SU-DHL-6 (cell line): ENCODE data around the gene LDB2.

Experiments used
- H2AFZ ChIP-seq: fragments of 200-600 bp; sonication (generic); 2 replicates; pipeline ENCODE4 v1.6.1; 2014; ENCODE audit warnings: low read depth, mild to moderate bottlenecking, moderate library complexity, mixed read lengths, antibody characterized with exemption, low read length; ENCODE audit not compliant: severe bottlenecking
- H3F3A ChIP-seq: fragments of 200-600 bp; shearing (Covaris generic); 2 replicates; pipeline ENCODE4 v1.6.0; 2016; ENCODE audit warnings: antibody characterized with exemption, mild to moderate bottlenecking; ENCODE audit not compliant: insufficient read depth
- H3K27ac ChIP-seq: fragments of 200-600 bp; sonication (generic); 2 replicates; pipeline ENCODE4 v1.5.1; 2016; ENCODE audit warnings: low read depth, mild to moderate bottlenecking, low read length, moderate library complexity, mixed read lengths
- H3K27me3 ChIP-seq: fragments of 200-600 bp; sonication (generic), shearing (Covaris generic); 2 replicates; pipeline ENCODE4 v1.6.0; 2014; ENCODE audit warnings: mild to moderate bottlenecking, low read length
- H3K36me3 ChIP-seq: fragments of 200-600 bp; sonication (generic); 2 replicates; pipeline ENCODE4 v1.6.1; 2014; ENCODE audit warnings: mild to moderate bottlenecking, low read length, mixed read lengths
- H3K4me2 ChIP-seq: fragments of 300-600, 200-600 bp; shearing (Covaris generic), sonication (generic); 2 replicates; pipeline ENCODE4 v1.6.0; 2014; ENCODE audit warnings: low read length, low read depth, mild to moderate bottlenecking; ENCODE audit not compliant: poor library complexity, severe bottlenecking
- H3K4me3 ChIP-seq: fragments of 200-600 bp; sonication (generic); 2 replicates; pipeline ENCODE4 v1.5.1; 2014; ENCODE audit warnings: antibody characterized with exemption, low read length, mild to moderate bottlenecking, mixed read lengths; ENCODE audit not compliant: insufficient read depth, poor library complexity, severe bottlenecking
- H3K79me2 ChIP-seq: fragments of 200-600 bp; sonication (generic); 2 replicates; pipeline ENCODE4 v1.6.1; 2014; ENCODE audit warnings: mild to moderate bottlenecking, low read length, moderate library complexity; ENCODE audit not compliant: insufficient read depth
- H3K9ac ChIP-seq: fragments of 200-600 bp; sonication (generic); 2 replicates; pipeline ENCODE4 v1.7.0; 2014; ENCODE audit warnings: mild to moderate bottlenecking, low read length
- H3K9me2 ChIP-seq: fragments of 200-600 bp; sonication (generic); replicated peaks from 2 replicates; pipeline ENCODE4 v1.6.1; 2014; ENCODE audit warnings: low read length; ENCODE audit not compliant: insufficient read depth
- H3K9me3 ChIP-seq: fragments of 200-600 bp; sonication (generic); 2 replicates; pipeline ENCODE4 v1.6.1; 2014; ENCODE audit warnings: low read length, mixed read lengths; ENCODE audit not compliant: insufficient read depth
- H4K20me1 ChIP-seq: fragments of 200-600 bp; sonication (generic); 2 replicates; pipeline ENCODE4 v1.6.1; 2014; ENCODE audit warnings: low read depth, mild to moderate bottlenecking, antibody characterized with exemption, low read length, moderate library complexity, mixed read lengths
- EZH2phosphoT487 ChIP-seq: fragments of 200-600 bp; sonication (generic), shearing (Covaris generic); conservative IDR thresholded peaks from 2 replicates; pipeline ENCODE4 v1.6.1; 2018; ENCODE audit warnings: mild to moderate bottlenecking, antibody characterized with exemption, low read length, moderate library complexity, mixed read lengths
- TF ChIP-seq, protein P1 (sequence below): fragments of 200-600 bp; sonication (generic); IDR thresholded peaks from one replicate; pipeline ENCODE4 v1.5.1; 2017; ENCODE audit warnings: antibody characterized with exemption, mild to moderate bottlenecking, low read length, moderate library complexity; ENCODE audit not compliant: insufficient read depth, poor library complexity, severe bottlenecking

LDB2 gene

GRCh38 chr4:16758816-16759215, 139.6 kb downstream of the LDB2 start:
- TF ChIP-seq, protein P1, sequence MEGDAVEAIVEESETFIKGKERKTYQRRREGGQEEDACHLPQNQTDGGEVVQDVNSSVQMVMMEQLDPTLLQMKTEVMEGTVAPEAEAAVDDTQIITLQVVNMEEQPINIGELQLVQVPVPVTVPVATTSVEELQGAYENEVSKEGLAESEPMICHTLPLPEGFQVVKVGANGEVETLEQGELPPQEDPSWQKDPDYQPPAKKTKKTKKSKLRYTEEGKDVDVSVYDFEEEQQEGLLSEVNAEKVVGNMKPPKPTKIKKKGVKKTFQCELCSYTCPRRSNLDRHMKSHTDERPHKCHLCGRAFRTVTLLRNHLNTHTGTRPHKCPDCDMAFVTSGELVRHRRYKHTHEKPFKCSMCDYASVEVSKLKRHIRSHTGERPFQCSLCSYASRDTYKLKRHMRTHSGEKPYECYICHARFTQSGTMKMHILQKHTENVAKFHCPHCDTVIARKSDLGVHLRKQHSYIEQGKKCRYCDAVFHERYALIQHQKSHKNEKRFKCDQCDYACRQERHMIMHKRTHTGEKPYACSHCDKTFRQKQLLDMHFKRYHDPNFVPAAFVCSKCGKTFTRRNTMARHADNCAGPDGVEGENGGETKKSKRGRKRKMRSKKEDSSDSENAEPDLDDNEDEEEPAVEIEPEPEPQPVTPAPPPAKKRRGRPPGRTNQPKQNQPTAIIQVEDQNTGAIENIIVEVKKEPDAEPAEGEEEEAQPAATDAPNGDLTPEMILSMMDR, result no peak
- TF ChIP-seq EZH2phosphoT487, result no peak
- no peaks in the 10 kb centered on the region for H3K27me3 ChIP-seq
- H3K79me2 ChIP-seq, result no peaks in the 10 kb centered on the region
- H3F3A ChIP-seq, result no peaks in the 10 kb centered on the region
- no peak overlapping the region for H3K27ac ChIP-seq
- no peaks in the 10 kb centered on the region for H3K9me3 ChIP-seq
- H3K4me2 ChIP-seq, result no peak overlapping the region
- no peaks in the 10 kb centered on the region for H4K20me1 ChIP-seq
- H3K9ac ChIP-seq, result no peak overlapping the region
- H2AFZ ChIP-seq, result no peak overlapping the region
- H3K4me3 ChIP-seq, result no peak overlapping the region
- no peaks in the 10 kb centered on the region for H3K9me2 ChIP-seq
- H3K36me3 ChIP-seq, result no peaks in the 10 kb centered on the region

DNA sequence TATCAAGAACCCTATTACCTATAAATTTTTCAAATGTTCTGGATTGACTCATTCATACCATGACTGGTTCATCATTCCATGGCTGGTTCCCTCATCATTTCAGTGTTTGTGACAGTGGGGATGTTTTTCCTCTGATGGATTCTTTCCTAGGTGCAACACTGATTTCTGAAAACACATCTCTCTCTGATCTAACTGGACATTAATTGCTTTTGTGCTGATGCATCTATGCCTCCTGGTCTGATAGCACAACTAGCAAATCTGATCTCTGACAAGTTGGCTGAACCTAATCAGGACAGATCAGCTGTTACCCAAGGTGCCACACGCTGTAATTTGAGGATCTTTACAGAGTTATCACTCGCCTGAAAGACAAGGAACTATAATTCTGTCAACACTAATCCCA, 140.2 kb downstream of the LDB2 start:
- H3K36me3 ChIP-seq, result no peaks in the 10 kb centered on the region
- H3K79me2 ChIP-seq, result no peaks in the 10 kb centered on the region
- TF ChIP-seq, protein P1, result no peak
- TF ChIP-seq EZH2phosphoT487, result no peak
- H4K20me1 ChIP-seq, result no peaks in the 10 kb centered on the region
- H3K9me2 ChIP-seq, result no peaks in the 10 kb centered on the region
- no peak overlapping the region for H3K4me3 ChIP-seq
- no peak overlapping the region for H2AFZ ChIP-seq
- H3K9me3 ChIP-seq, result no peaks in the 10 kb centered on the region
- no peak overlapping the region for H3K9ac ChIP-seq
- H3K27ac ChIP-seq, result no peak overlapping the region
- H3K27me3 ChIP-seq, result no peaks in the 10 kb centered on the region
- no peaks in the 10 kb centered on the region for H3F3A ChIP-seq
- no peak overlapping the region for H3K4me2 ChIP-seq

DNA sequence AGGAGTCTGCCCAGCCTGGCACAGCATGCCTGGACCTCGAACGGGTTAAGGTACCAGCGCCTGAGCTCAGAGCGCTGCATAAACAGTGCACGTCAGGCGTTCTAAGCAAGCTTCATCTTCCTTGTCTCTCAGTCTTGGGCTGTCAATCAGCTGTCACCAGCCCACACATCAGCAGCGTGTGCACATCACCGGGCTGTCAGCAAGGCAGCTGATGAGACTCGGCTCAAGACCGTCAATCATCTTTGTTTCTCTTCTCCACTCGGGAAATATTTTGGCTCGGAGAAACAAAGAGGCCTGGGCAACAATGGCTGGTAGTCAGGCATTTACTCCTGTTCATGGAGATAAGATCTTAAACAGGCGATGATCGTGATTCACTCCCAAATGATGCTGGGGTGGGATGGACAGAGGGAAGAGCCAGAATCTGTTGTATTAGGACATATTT, 141.3 kb downstream of the LDB2 start:
- Histone ChIP-seq H3K4me2 (no peak overlapping the region), H2AFZ (no peak overlapping the region)
- TF ChIP-seq, protein P1, result no peak
- TF ChIP-seq EZH2phosphoT487, result no peak

GRCh38 chr4:16754104-16754503, 144.3 kb downstream of the LDB2 start:
- no peaks in the 10 kb centered on the region for H3K9me2 ChIP-seq
- H3K9ac ChIP-seq, result no peak overlapping the region
- H3K79me2 ChIP-seq, result no peaks in the 10 kb centered on the region
- H3K4me3 ChIP-seq, result no peak overlapping the region
- H3K27me3 ChIP-seq, result no peaks in the 10 kb centered on the region
- H2AFZ ChIP-seq, result no peak overlapping the region
- TF ChIP-seq EZH2phosphoT487, result no peak
- TF ChIP-seq, protein P1, result no peak
- H4K20me1 ChIP-seq, result no peaks in the 10 kb centered on the region
- no peaks in the 10 kb centered on the region for H3K9me3 ChIP-seq
- H3F3A ChIP-seq, result no peaks in the 10 kb centered on the region
- no peaks in the 10 kb centered on the region for H3K36me3 ChIP-seq
- H3K27ac ChIP-seq, result no peak overlapping the region
- no peak overlapping the region for H3K4me2 ChIP-seq

More for the DNA sequence above, 141.3 kb downstream of the LDB2 start:
- Histone ChIP-seq H3K9me2 (no peaks in the 10 kb centered on the region), H3K27ac (no peak overlapping the region), H3K27me3 (no peaks in the 10 kb centered on the region), H3K9me3 (no peaks in the 10 kb centered on the region), H3K79me2 (no peaks in the 10 kb centered on the region), H3K9ac (no peak overlapping the region), H3K36me3 (no peaks in the 10 kb centered on the region), H3K4me3 (no peak overlapping the region), H3F3A (no peaks in the 10 kb centered on the region), H4K20me1 (no peaks in the 10 kb centered on the region)
